GM18867 (cell line): Measurements from ENCODE around the gene SMOC2.

Experiments
- ATAC-seq: cut with Tn5 transposase; IDR thresholded peaks from one replicate; pipeline ENCODE4 v1.9.1; 2021; ENCODE audit warnings: mild to moderate bottlenecking, moderate library complexity; ENCODE audit not compliant: unreplicated experiment

The SMOC2 gene

GRCh38 chr6:168440520-168441433 is at the start of gene SMOC2:
TSS of gene SMOC2 (plus strand) at chr6:168441184. CDS start at chr6:168441371, 187 bp downstream.
- no peak for ATAC-seq

- ATAC-seq: no peak
Measured at GRCh38 chr6:168393126-168393870, 47.7 kb upstream of the SMOC2 start.

- ATAC-seq: no peak
Measured at GRCh38 chr6:168394606-168395005, 46.4 kb upstream of the SMOC2 start.

- ATAC-seq: no peak
Measured at GRCh38 chr6:168395983-168396382, 45.0 kb upstream of the SMOC2 start.

- ATAC-seq: no peak
Measured at GRCh38 chr6:168396561-168396960, 44.4 kb upstream of the SMOC2 start.

GRCh38 chr6:168397012-168397411 is 44.0 kb upstream of the SMOC2 start:
- no peak for ATAC-seq

GRCh38 chr6:168400037-168400436 is 40.9 kb upstream of the SMOC2 start:
- no peak for ATAC-seq

- ATAC-seq: no peak
Measured at GRCh38 chr6:168403370-168404005, 37.5 kb upstream of the SMOC2 start.

GRCh38 chr6:168404560-168404959 is 36.4 kb upstream of the SMOC2 start:
- ATAC-seq: no peak

GRCh38 chr6:168407842-168408241 is 33.1 kb upstream of the SMOC2 start:
- no peak for ATAC-seq

GRCh38 chr6:168408504-168409136 is 32.4 kb upstream of the SMOC2 start:
- ATAC-seq: no peak

GRCh38 chr6:168410035-168410434 is 30.9 kb upstream of the SMOC2 start:
- no peak for ATAC-seq

GRCh38 chr6:168410554-168411011 is 30.4 kb upstream of the SMOC2 start:
- no peak for ATAC-seq

- no peak for ATAC-seq
Measured at GRCh38 chr6:168411130-168411529, 29.9 kb upstream of the SMOC2 start.

- ATAC-seq: no peak
Measured at GRCh38 chr6:168411793-168412192, 29.2 kb upstream of the SMOC2 start.

GRCh38 chr6:168412456-168412855 is 28.5 kb upstream of the SMOC2 start:
- ATAC-seq: no peak

- ATAC-seq: no peak
Measured at GRCh38 chr6:168413018-168413720, 27.8 kb upstream of the SMOC2 start.

GRCh38 chr6:168413856-168414255 is 27.1 kb upstream of the SMOC2 start:
- no peak for ATAC-seq

GRCh38 chr6:168414336-168415097 is 26.5 kb upstream of the SMOC2 start:
- no peak for ATAC-seq
